ENCODE data around the gene ZBTB21.

DNA sequence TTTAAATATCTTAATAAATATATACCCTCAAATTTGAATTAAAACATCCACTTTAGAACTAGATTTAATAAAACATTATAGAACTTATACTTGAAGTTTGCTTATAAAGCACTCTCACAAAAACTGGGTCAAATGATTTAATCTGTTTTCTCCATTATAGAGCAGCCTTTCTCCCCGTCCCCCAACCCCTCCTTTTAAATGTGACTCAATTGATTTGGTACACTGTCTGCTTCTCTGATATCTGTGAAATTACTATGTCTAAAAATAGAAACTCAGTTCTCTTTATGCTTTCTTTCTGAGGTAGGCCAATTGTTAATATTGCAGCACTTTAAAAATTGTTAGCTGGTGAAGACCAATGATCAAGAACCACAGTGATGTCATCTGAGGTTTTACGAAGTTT, 6.9 kb upstream of the ZBTB21 start:
- TF ChIP-seq GLIS3 (CRISPR knock-in tag; IDR thresholded peaks at IDR 0.05) (no peak), ZFP30 (CRISPR knock-in tag; IDR thresholded peaks at IDR 0.05) (no peak), ZNF70 (CRISPR knock-in tag; IDR thresholded peaks at IDR 0.05) (no peak)
- TF ChIP-seq, protein P1, sequence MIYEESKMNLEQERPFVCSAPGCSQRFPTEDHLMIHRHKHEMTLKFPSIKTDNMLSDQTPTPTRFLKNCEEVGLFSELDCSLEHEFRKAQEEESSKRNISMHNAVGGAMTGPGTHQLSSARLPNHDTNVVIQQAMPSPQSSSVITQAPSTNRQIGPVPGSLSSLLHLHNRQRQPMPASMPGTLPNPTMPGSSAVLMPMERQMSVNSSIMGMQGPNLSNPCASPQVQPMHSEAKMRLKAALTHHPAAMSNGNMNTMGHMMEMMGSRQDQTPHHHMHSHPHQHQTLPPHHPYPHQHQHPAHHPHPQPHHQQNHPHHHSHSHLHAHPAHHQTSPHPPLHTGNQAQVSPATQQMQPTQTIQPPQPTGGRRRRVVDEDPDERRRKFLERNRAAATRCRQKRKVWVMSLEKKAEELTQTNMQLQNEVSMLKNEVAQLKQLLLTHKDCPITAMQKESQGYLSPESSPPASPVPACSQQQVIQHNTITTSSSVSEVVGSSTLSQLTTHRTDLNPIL (CRISPR knock-in tag; IDR thresholded peaks at IDR 0.05; ENCODE audit: low read depth), result no peak
